ENCODE data around the gene DPYD.
"Not testable (repeated sequence)": the region's sequence is repeated elsewhere in the genome, so short reads cannot be mapped to it uniquely, and the experiment has no call there.

The DPYD gene

DNA sequence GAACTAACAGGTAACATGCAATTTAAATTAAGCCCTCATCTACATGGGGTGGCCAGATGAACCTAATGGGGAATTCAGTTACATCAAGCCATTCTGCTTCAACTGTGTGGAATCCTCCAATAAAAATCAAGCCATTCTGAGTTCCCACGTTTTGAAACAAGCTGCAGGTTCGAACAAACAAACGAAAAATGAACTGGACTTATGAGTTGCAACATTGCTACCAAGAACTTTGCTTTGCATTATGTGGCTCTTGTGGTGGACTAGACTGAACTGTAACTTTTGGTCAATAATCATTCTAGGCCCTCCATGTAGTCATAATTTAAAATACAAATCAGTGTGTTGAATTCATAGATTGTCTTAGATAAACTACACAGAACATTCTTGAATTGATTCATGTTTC is 682.0 kb downstream of the DPYD start:
- DNase-seq (ENCODE audit: low read depth in 3 of 3, low spot score in 1 of 3), result no peak

GRCh38 chr1:97231354-97231753 is 689.5 kb downstream of the DPYD start:
- DNase-seq (ENCODE audit: low read depth in 3 of 3, low spot score in 1 of 3), result not testable (repeated sequence)

GRCh38 chr1:97212671-97213070 is 708.2 kb downstream of the DPYD start:
- DNase-seq (ENCODE audit: low read depth in 3 of 3, low spot score in 1 of 3), result no peak

DNA sequence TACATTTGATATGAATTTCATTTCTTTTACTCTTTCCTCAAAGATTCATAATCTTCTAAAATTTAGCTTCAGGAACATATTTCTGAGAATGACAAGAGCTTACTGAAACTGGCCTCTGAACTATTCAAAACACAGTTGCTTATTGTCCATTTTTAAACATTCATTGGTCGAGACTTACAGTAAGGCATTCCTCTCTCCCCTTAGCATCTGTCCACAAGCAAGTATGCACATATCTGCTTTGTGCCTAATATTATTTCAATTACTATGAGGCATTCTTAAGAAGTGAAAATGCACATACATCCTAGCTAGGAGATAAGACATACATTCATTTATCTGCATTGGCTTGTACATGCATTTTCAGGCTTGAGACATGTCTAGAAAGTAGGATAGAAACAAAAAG is 710.5 kb downstream of the DPYD start:
- DNase-seq (ENCODE audit: low read depth in 3 of 3, low spot score in 1 of 3), result no peak

GRCh38 chr1:97209381-97209957 is 711.4 kb downstream of the DPYD start:
- DNase-seq (ENCODE audit: low read depth in 3 of 3, low spot score in 1 of 3), result no peak

GRCh38 chr1:97207868-97208267 is 713.0 kb downstream of the DPYD start:
- DNase-seq (ENCODE audit: low read depth in 3 of 3, low spot score in 1 of 3), result no peak

DNA sequence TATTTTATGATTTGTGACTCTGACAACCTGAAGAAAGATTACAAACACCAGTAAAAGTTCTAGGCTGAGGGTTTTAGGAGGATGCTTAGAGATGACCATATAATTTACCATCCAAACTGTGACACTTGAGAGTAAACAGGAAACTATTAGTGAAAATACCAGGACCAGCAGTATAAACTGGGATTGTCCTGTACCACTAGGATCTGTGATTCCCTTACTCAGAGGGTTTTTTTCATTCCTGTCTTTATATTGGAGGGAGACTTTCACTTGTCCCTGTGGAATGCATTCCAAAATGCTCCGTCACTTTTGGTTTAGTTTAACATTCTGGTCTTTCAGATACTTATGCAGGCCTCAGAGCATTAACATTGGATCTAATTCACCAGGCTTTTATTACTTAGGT is 716.4 kb downstream of the DPYD start:
- no peak for DNase-seq (ENCODE audit: low read depth in 3 of 3, low spot score in 1 of 3)

GRCh38 chr1:97202481-97203380 is 718.1 kb downstream of the DPYD start:
- no peak for DNase-seq (ENCODE audit: low read depth in 3 of 3, low spot score in 1 of 3)

DNA sequence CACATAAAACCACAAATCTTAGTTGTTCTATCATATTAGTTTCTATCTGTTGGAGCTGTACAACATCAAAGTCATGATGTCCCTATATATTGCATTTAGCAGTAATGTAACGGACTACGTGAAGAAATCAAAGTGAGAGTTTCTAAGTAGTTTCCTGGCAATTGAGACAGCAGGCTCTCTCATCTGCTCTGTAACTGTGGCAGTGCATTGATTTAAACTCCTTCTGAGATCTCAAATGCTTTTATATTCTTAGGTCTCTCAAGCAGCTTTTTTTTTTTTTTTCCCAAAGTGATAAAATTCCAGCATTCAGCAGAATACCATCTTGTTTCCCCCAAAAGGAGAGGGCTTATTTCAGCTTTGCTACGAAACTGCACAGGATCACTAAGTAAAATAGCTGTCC is 719.2 kb downstream of the DPYD start:
- no peak for DNase-seq (ENCODE audit: low read depth in 3 of 3, low spot score in 1 of 3)

GRCh38 chr1:97200595-97200994 is 720.2 kb downstream of the DPYD start:
- no peak for DNase-seq (ENCODE audit: low read depth in 3 of 3, low spot score in 1 of 3)

DNA sequence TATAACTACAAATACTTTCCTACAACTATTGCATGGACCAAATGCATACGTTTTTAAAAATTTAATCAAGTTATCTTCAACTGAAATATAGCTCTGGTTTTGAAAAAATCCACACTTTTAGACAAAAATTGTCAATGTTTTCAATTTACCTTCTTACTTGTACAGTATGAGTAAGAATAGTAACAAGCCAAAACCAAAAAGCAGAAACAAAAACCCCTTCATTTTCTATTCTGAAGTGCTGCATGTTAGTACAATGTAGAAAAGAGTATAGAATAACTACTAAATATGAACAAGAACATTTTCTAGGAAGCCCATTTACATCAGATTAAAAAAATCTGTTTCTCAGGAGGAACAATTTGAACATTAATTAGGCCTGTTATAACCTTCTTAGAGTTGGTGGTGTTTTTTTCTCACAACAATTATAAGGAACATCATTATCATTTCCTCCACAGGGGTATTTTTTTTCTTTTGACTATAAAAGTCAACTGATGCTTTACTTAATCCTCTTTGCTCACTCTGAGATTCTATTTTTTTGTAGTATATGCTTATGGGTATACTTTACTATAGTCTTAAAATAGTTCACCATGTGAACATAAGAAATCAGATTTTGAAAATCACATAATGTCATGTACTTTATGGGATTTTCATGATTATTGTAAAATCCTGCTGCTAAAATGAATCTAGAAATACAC is 723.9 kb downstream of the DPYD start:
- no peak for DNase-seq (ENCODE audit: low read depth in 3 of 3, low spot score in 1 of 3)

GRCh38 chr1:97192872-97193572 is 727.8 kb downstream of the DPYD start:
- DNase-seq (ENCODE audit: low read depth in 3 of 3, low spot score in 1 of 3), result no peak

GRCh38 chr1:97190326-97190725 is 730.5 kb downstream of the DPYD start:
- DNase-seq (ENCODE audit: low read depth in 3 of 3, low spot score in 1 of 3), result no peak

- no peak for DNase-seq (ENCODE audit: low read depth in 3 of 3, low spot score in 1 of 3)
These were observed 734.5 kb downstream of the DPYD start for GRCh38 chr1:97186381-97186780.

DNA sequence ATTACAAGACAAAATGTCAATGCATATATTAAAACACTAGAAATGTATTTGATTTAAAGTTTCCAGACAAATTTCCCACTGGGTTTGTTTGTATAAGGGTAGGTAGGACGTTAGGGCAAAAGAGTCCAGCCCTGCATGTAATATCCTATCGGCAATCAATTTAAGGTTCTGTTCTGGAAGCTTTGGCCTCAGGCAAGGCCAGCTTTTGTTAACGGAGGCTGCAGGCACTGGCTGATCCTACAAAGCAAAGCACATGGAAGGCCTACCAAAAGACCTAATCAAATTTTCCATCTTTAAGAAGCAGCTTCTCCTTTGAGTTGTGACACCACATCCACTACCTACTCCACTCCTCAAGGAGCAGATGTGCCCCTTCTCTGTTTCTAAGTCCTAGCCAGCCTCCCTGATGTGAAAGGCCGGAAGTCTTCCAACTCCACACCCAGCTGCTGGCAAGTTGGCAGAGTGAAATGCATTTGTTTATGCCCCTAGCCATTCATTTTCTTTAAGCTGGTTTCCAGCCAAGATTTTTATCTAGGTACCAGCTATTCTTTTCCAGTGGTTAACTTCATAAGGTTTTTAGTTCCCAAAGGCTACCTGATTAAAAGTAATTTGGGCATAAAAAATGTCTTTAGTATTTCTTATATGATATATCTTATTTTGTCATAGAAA is 746.7 kb downstream of the DPYD start:
- DNase-seq (ENCODE audit: low read depth in 3 of 3, low spot score in 1 of 3), result no peak

GRCh38 chr1:97170300-97170699 is 750.5 kb downstream of the DPYD start:
- no peak for DNase-seq (ENCODE audit: low read depth in 3 of 3, low spot score in 1 of 3)

GRCh38 chr1:97168056-97168455 is 752.8 kb downstream of the DPYD start:
- DNase-seq (ENCODE audit: low read depth in 3 of 3, low spot score in 1 of 3), result no peak

GRCh38 chr1:97167246-97167645 is 753.6 kb downstream of the DPYD start:
- DNase-seq (ENCODE audit: low read depth in 3 of 3, low spot score in 1 of 3), result no peak

DNA sequence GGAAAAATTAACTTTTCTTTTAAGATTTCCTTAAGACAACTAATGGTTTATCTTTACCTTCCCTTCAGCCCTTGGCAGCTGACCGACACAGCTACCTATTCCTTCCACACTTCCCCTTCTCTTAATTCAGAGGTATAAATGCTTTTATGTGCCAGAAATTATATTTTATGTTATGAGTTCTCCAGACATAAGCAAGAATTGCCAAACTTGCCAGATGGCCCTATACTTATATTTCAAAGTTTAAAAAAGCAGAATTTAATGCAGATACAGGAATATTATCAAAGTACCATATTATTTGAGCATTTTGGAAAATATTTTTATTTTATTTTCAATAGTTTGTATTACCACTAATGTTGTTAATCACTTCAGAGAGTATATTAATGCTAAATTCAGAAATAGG is 754.2 kb downstream of the DPYD start:
- no peak for DNase-seq (ENCODE audit: low read depth in 3 of 3, low spot score in 1 of 3)

DNA sequence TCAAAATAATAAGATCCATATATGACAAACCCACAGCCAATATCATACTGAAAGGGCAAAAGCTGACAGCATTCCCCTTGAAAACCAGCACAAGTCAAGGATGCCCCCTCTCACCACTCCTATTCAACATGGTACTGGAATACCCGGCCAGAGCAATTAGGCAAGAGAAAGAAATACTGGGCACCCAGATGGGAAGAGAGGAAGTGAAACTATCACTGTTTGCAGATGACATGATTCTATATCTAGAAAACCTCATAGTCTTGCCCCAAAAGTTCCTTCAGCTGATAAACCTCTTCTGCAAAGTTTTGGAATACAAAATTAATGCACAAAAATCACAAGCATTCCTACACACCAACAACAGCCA is 756.6 kb downstream of the DPYD start:
- DNase-seq (ENCODE audit: low read depth in 3 of 3, low spot score in 1 of 3), result no peak

Measured in stimulated activated CD4-positive, alpha-beta T cell treated with anti-CD3 and anti-CD28 coated beads, TNF-alpha, amount 100 ng/mL, for 1 hour (primary cell).